Esophagus muscularis mucosa (tissue), 4 donors: Measurements from ENCODE around the gene GJC1. TPM values are rescaled to one million over a fixed set of nuclear protein-coding genes. Genes with fewer than 3 reads are reported as not detected.
A peak's percentile ranks its signal among the peaks of the same experiment; 100 is the strongest.
"Not testable (repeated sequence)": the region's sequence is repeated elsewhere in the genome, so short reads cannot be mapped to it uniquely, and the experiment has no call there.

Experiments
- DNase-seq: peaks from one replicate; pipeline ENCODE4 v3.0.0-alpha.2; 2017; ENCODE audit errors: extremely low spot score
- H3K27ac ChIP-seq, 4 donors: fragments of 200-600 bp; sonication (generic); replicated peaks in 1 of 4; 1 replicate in 3 of 4; 2 replicates in 1 of 4; pipeline ENCODE4 v1.5.1; 2016 to 2019; ENCODE audit warnings: mild to moderate bottlenecking in 1 of 4
- H3K27me3 ChIP-seq, 4 donors: fragments of 200-600 bp; sonication (generic); one replicate each; pipeline versions ENCODE4 v1.5.1 to v1.6.0; 2016 to 2019
- H3K36me3 ChIP-seq, 4 donors: fragments of 200-600 bp; sonication (generic); one replicate each; pipeline ENCODE4 v1.5.1; 2016 to 2019
- H3K4me1 ChIP-seq, 4 donors: fragments of 200-600 bp; sonication (generic); one replicate each; pipeline ENCODE4 v1.5.1; 2016 to 2019
- H3K4me3 ChIP-seq, 4 donors: fragments of 200-600 bp; sonication (generic); 1 replicate in 2 of 4; 2 replicates in 2 of 4; pipeline ENCODE4 v1.5.1; 2016 to 2019; ENCODE audit warnings: mild to moderate bottlenecking in 4 of 4, moderate library complexity in 1 of 4
- H3K9me3 ChIP-seq, 4 donors: fragments of 200-600 bp; sonication (generic); 1 replicate in 3 of 4; 2 replicates in 1 of 4; pipeline ENCODE4 v1.5.1; 2016 to 2019
- CTCF ChIP-seq, 3 experiments: fragments of 200-600 bp in 2 of 3; fragments of 450-650 bp in 1 of 3; sonication (generic) in 2 of 3; IDR thresholded peaks; one replicate each; pipeline ENCODE4 v1.5.1; 2017 to 2019; ENCODE audit warnings: antibody characterized with exemption in 3 of 3, mild to moderate bottlenecking in 2 of 3, moderate library complexity in 1 of 3
- EP300 ChIP-seq: sonication (generic); formaldehyde crosslinking; IDR thresholded peaks from one replicate; pipeline ENCODE4 v1.6.1; 2017; ENCODE audit warnings: antibody characterized with exemption
- POLR2A ChIP-seq: fragments of 450-650 bp; IDR thresholded peaks from one replicate; pipeline ENCODE4 v1.6.1; 2017; ENCODE audit warnings: antibody characterized with exemption, moderate library complexity, mild to moderate bottlenecking, low read depth
- POLR2AphosphoS5 ChIP-seq, 2 donors: sonication (generic); formaldehyde crosslinking; IDR thresholded peaks; one replicate each; pipeline ENCODE4 v1.6.1; 2017; ENCODE audit warnings: antibody characterized with exemption in 2 of 2
- WGBS: methylation state at CpG from one replicate; pipeline ENCODE4 v1.1.5; 2018; 5-methylcytosine and 5-hydroxymethylcytosine counted together
- intact Hi-C: fragments of 100-400 bp; cut with DNase I; formaldehyde crosslinking; loops from one replicate; pipeline ENCODE4 v1.15.1; 2023
- total RNA-seq, 4 donors: library from RNA; depleted of rRNA; stranded (reverse); fragments of >200 nt; gene quantifications; one replicate each; pipeline versions ENCODE4 v1.1.0 to v1.2.1, GENCODE V29; 2016

Gene GJC1
- total RNA-seq, 4 donors from 2014 or later, result 26.5 to 61.9 (median 37.4) TPM

- DNase-seq, result no peak
- intact Hi-C loops, result loop anchor here (5.0 kb wide), 1 partner anchor 53 kb away; no protein-coding TSS in a partner anchor
These were observed 537 bp upstream of the GJC1 start for GRCh38 chr17:44830359-44831288.

GRCh38 chr17:44828919-44829522 lies 1.1 kb downstream of the GJC1 start:
- Histone ChIP-seq H3K27me3 (peaks cover 0 to 51% (median 2%) of the 10 kb centered on the region in 4 donors), H3K36me3 (no peaks in the 10 kb centered on the region), H3K4me1 (peaks cover 15 to 53% (median 41%) of the 10 kb centered on the region in 4 donors), H3K27ac (peak overlapping the region; percentile 89 to 95 (median 94)), H3K9me3 (no peaks in the 10 kb centered on the region), H3K4me3 (peak overlapping the region; percentile 81 to 86 (median 82))
- DNase-seq, result no peak
- intact Hi-C loops, result no loop called here
- WGBS, result 1% methylated on average over 21 of the region's 21 CpGs
- TF ChIP-seq EP300 (no peak), CTCF (IDR thresholded peaks at IDR 0.05) (no peak), POLR2AphosphoS5 (IDR thresholded peaks at IDR 0.05) (peak in 1 of 2 donors; percentile 33)

More at GRCh38 chr17:44830359-44831288, 537 bp upstream of the GJC1 start:
- Histone ChIP-seq H3K36me3 (no peaks in the 10 kb centered on the region), H3K9me3 (no peaks in the 10 kb centered on the region), H3K4me3 (peak overlapping the region; percentile 81 to 86 (median 82)), H3K27me3 (peaks cover 0 to 44% (median 2%) of the 10 kb centered on the region in 4 donors), H3K4me1 (peaks cover 15 to 46% (median 41%) of the 10 kb centered on the region in 4 donors), H3K27ac (peak overlapping the region; percentile 89 to 95 (median 94))
- WGBS, result 9% methylated on average over 34 of the region's 58 CpGs
- TF ChIP-seq CTCF (IDR thresholded peaks at IDR 0.05) (no peak), POLR2AphosphoS5 (IDR thresholded peaks at IDR 0.05) (no peak), EP300 (no peak), POLR2A (no peak)

GRCh38 chr17:44827863-44828262 lies 2.2 kb downstream of the GJC1 start:
- no peak for DNase-seq
- TF ChIP-seq CTCF (IDR thresholded peaks at IDR 0.05) (no peak), POLR2A (no peak), EP300 (no peak), POLR2AphosphoS5 (IDR thresholded peaks at IDR 0.05) (no peak)
- 30% methylated on average over 1 of the region's 1 CpG for WGBS

GRCh38 chr17:44826123-44826790 lies 3.8 kb downstream of the GJC1 start:
- TF ChIP-seq POLR2AphosphoS5 (IDR thresholded peaks at IDR 0.05) (no peak), POLR2A (no peak), EP300 (no peak), CTCF (IDR thresholded peaks at IDR 0.05) (no peak)
- H3K27ac ChIP-seq, result peak overlapping the region; percentile 13 to 95 (median 94)
- H3K36me3 ChIP-seq, result no peaks in the 10 kb centered on the region
- H3K4me3 ChIP-seq, result no peak overlapping the region
- 85% methylated on average over 14 of the region's 15 CpGs for WGBS
- peaks cover 21 to 64% (median 56%) of the 10 kb centered on the region in 4 donors for H3K4me1 ChIP-seq
- H3K9me3 ChIP-seq, result no peaks in the 10 kb centered on the region
- intact Hi-C loops, result no loop called here
- H3K27me3 ChIP-seq, result peaks cover 0 to 46% (median 2%) of the 10 kb centered on the region in 4 donors
- no peak for DNase-seq

More at GRCh38 chr17:44827863-44828262, 2.2 kb downstream of the GJC1 start:
- Histone ChIP-seq H3K9me3 (no peaks in the 10 kb centered on the region), H3K27me3 (peaks cover 0 to 51% (median 2%) of the 10 kb centered on the region in 4 donors), H3K36me3 (no peaks in the 10 kb centered on the region), H3K4me1 (peaks cover 15 to 55% (median 46%) of the 10 kb centered on the region in 4 donors), H3K4me3 (peak overlapping the region; percentile 81 to 86 (median 82)), H3K27ac (peak overlapping the region; percentile 89 to 95 (median 94))
- intact Hi-C loops, result no loop called here

- H3K9me3 ChIP-seq, H3K4me3 ChIP-seq, DNase-seq, intact Hi-C loops, H3K36me3 ChIP-seq: not testable (repeated sequence)
- peaks cover 18 to 67% (median 54%) of the 10 kb centered on the region in 4 donors for H3K4me1 ChIP-seq
- H3K27ac ChIP-seq, result peak overlapping the region; percentile 13 to 95 (median 94)
- WGBS, result 95% methylated on average over 9 of the region's 9 CpGs
- H3K27me3 ChIP-seq, result peaks cover 0 to 35% (median 2%) of the 10 kb centered on the region in 4 donors
These were observed 4.9 kb downstream of the GJC1 start for GRCh38 chr17:44825236-44825635.
